ENCODE measurements around the gene PCAT6.
A peak's percentile ranks its signal among the peaks of the same experiment; 100 is the strongest.
"Not testable (repeated sequence)": the region's sequence is repeated elsewhere in the genome, so short reads cannot be mapped to it uniquely, and the experiment has no call there.

PCAT6 gene

DNA sequence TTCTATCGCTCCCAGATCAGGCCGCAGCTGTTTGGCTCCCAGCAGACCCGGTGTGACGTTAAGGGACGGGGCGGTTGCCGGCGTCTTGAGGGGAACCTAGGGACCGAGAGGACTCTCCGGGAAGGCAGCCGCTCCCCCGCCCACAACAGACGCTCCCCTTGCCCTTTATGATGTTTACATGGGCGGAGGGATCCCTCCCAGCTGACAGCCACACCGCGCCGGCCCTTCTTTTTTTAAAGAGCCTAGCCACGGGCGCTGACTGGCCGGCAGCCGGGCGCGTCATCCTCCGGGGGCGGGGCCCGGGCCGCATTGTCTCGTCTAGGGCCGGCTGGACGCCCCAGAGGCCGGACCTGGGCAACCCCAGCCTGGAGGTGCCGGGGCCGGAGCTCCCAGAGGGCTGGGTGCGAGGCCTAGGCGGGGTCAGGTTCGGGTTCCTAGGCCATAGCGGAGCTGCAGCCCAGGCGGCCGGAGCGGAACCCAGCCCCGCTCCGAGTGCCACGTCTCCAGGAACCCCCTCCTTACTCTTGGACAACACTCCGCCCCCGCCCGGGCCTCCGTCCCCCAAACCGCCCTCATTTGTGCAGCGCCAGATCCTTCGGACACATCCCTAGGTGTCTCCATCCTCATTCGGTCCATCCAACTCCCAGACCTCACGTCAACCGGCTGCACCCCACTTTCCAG, at the start of gene PCAT6:
Gene PCAT6, plus strand, starts transcription at position 340 of the 681 bp plus-strand sequence.
- DNase-seq: peak; percentile 94

GRCh38 chr1:202762019-202762418, 48.7 kb upstream of the PCAT6 start:
- DNase-seq: no peak

DNA sequence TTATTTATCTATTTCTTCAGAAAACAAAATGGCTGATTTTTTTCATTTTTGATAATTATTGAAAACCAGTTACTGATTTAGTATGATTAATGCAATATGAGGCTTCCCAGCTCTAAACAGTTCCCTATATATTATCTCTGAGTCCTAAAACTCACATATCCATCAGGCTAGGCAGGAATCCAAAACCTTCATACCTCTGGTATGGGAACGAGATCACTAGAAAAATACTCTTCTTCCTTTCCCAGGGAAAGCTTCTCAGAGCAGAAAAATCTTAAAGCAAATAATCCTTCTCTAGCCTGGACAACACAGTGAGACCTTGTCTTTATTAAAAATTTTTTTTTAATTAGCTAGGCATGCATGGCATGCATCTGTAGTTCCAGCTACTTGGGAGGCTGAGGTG, 45.0 kb upstream of the PCAT6 start:
- DNase-seq: no peak

GRCh38 chr1:202770135-202770534, 40.6 kb upstream of the PCAT6 start:
- no peak for DNase-seq

GRCh38 chr1:202781180-202781579, 29.6 kb upstream of the PCAT6 start:
- DNase-seq: no peak

- DNase-seq: no peak
These were observed 23.9 kb upstream of the PCAT6 start for GRCh38 chr1:202786804-202787203.

- DNase-seq: no peak
These were observed 22.0 kb upstream of the PCAT6 start for GRCh38 chr1:202788800-202789199.

- DNase-seq: no peak
These were observed 19.5 kb upstream of the PCAT6 start for GRCh38 chr1:202791077-202791747.

- DNase-seq: no peak
These were observed 16.6 kb upstream of the PCAT6 start for GRCh38 chr1:202794051-202794740.

DNA sequence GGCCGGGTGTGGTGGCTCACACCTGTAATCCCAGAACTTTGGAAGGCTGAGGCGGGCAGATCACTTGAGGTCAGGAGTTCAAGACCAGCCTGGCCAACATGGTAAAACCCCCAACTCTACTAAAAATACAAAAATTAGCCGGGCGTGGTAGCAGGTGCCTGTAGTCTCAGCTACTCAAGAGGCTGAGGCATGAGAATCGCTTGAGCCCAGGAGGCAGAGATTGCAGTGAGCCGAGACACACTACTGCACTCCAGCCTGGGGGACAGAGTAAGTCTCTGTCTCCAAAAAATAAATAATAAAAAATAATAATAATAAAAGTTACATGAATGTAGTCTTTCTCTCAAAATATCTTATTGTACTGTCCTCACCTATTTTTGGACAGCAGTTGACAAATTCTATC, 15.8 kb upstream of the PCAT6 start:
- DNase-seq: not testable (repeated sequence)

GRCh38 chr1:202796670-202797069, 14.1 kb upstream of the PCAT6 start:
- DNase-seq: no peak

GRCh38 chr1:202798260-202798659, 12.5 kb upstream of the PCAT6 start:
- DNase-seq: no peak

GRCh38 chr1:202798792-202799331, 11.9 kb upstream of the PCAT6 start:
- no peak for DNase-seq

DNA sequence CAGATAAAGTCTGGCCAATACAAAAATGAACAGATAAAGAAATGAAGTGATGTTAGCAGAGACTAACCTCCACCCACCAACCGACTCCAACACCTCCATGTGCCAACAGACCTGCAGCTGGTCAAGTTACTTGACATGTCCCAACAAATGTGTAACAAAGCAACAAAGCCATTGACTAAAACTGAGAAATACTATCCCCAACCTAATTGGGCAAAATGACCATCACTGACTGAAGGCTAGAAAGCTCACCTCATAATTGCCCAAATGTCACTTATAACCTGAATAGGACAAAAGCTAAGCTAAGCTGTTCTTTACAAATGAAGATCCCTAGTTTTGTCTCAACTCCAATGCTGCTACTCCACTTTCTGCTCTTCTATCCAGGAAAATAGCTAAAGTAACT, 10.0 kb upstream of the PCAT6 start:
- DNase-seq: no peak

GRCh38 chr1:202801175-202801574, 9.6 kb upstream of the PCAT6 start:
- DNase-seq: no peak

- DNase-seq: no peak
These were observed 8.7 kb upstream of the PCAT6 start for GRCh38 chr1:202802034-202802433.

GRCh38 chr1:202802998-202803932, 7.5 kb upstream of the PCAT6 start:
- DNase-seq: no peak

DNA sequence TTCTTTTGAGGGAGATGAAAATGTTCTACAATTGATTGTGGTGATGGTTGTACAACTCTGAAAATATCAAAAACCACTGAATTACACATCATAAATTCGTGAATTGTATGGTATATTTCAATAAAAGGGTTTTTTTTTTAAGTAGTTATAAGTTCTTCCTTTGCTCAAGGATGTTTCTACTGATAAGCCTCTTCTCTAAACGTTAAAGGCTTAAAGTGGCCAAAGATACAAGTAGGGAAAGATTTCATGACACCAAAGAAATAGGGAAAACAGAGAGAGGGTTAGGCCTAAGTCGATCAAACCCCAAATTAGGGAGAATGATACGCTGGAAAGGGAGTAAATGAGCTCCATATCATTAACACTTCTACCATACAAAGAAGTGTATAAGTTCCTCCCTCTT, 6.6 kb upstream of the PCAT6 start:
- no peak for DNase-seq

GRCh38 chr1:202805886-202806844, 4.6 kb upstream of the PCAT6 start:
- no peak for DNase-seq

- no peak for DNase-seq
These were observed 3.8 kb upstream of the PCAT6 start for GRCh38 chr1:202806845-202807450.

GRCh38 chr1:202807451-202807925, 3.3 kb upstream of the PCAT6 start:
- DNase-seq: peak; percentile 48

Data from COR-L47 (cell line).